Measurements from ENCODE around the gene CIART.
A peak's percentile ranks its signal among the peaks of the same experiment; 100 is the strongest.
"Not testable (repeated sequence)": the region's sequence is repeated elsewhere in the genome, so short reads cannot be mapped to it uniquely, and the experiment has no call there.

The CIART gene

GRCh38 chr1:150281758-150282557 is at the start of gene CIART:
Gene CIART (plus strand): TSS chr1:150282554. CDS start chr1:150283268, 714 bp downstream.
- Histone ChIP-seq H3K9ac (ENCODE audit: low read length) (peak within 1 kb of the TSS; percentile 33; the same call in 1 of the 2 replicates), H2AFZ (ENCODE audit: low read length) (peak within 1 kb of the TSS; percentile 59), H3K4me2 (ENCODE audit: low read depth, low read length) (peak within 1 kb of the TSS; percentile 83), H3K9me3 (replicated peaks; ENCODE audit: insufficient read depth, low read length) (no peaks in the 10 kb centered on the region), H4K20me1 (ENCODE audit: insufficient read depth, low read length) (no peaks in the 10 kb centered on the region), H3K27me3 (replicated peaks; ENCODE audit: insufficient read depth, low read length) (no peaks in the 10 kb centered on the region), H3K36me3 (replicated peaks; ENCODE audit: insufficient read depth, low read length) (no peaks in the 10 kb centered on the region), H3K79me2 (ENCODE audit: low read length) (no peaks in the 10 kb centered on the region), H3F3A (ENCODE audit: insufficient read depth, low read length) (no peaks in the 10 kb centered on the region), H3K27ac (ENCODE audit: low read length) (no peak within 1 kb of the TSS), H3K9me2 (replicated peaks; ENCODE audit: insufficient read depth, low read length) (no peaks in the 10 kb centered on the region), H3K4me1 (ENCODE audit: low read length) (no peaks in the 10 kb centered on the region), H3K4me3 (ENCODE audit: low read length) (peak within 1 kb of the TSS; percentile 48)
- TF ChIP-seq EZH2phosphoT487 (IDR thresholded peaks at IDR 0.05; ENCODE audit: low read length) (no peak), EZH2 (optimal IDR thresholded peaks at IDR 0.05; ENCODE audit: low read depth, low read length) (no peak), CTCF (IDR thresholded peaks at IDR 0.05; ENCODE audit: low read length) (no peak)
- peak; percentile 73 for DNase-seq

GRCh38 chr1:150232921-150233320 is 49.4 kb upstream of the CIART start:
- H2AFZ ChIP-seq (ENCODE audit: low read length); H3K4me2 ChIP-seq (ENCODE audit: low read depth, low read length); H3K4me3 ChIP-seq (ENCODE audit: low read length); H3K27me3 ChIP-seq (replicated peaks; ENCODE audit: insufficient read depth, low read length); H4K20me1 ChIP-seq (ENCODE audit: insufficient read depth, low read length); DNase-seq; H3K9me3 ChIP-seq (replicated peaks; ENCODE audit: insufficient read depth, low read length); H3K9ac ChIP-seq (ENCODE audit: low read length); H3K27ac ChIP-seq (ENCODE audit: low read length); H3K9me2 ChIP-seq (replicated peaks; ENCODE audit: insufficient read depth, low read length): not testable (repeated sequence)
- H3K79me2 ChIP-seq (ENCODE audit: low read length), result peaks cover 73% of the 10 kb centered on the region
- peaks cover 37% of the 10 kb centered on the region for H3F3A ChIP-seq (ENCODE audit: insufficient read depth, low read length)
- H3K4me1 ChIP-seq (ENCODE audit: low read length), result peaks cover 13% of the 10 kb centered on the region
- peaks cover 12% of the 10 kb centered on the region; the same call in 1 of the 2 replicates for H3K36me3 ChIP-seq (replicated peaks; ENCODE audit: insufficient read depth, low read length)

GRCh38 chr1:150233359-150234308 is 48.7 kb upstream of the CIART start:
- Histone ChIP-seq H3K9me3 (replicated peaks; ENCODE audit: insufficient read depth, low read length) (no peaks in the 10 kb centered on the region), H3K36me3 (replicated peaks; ENCODE audit: insufficient read depth, low read length) (peaks cover 12% of the 10 kb centered on the region; the same call in 1 of the 2 replicates), H3K9ac (ENCODE audit: low read length) (peak overlapping the region; percentile 93; the same call in 1 of the 2 replicates), H3K79me2 (ENCODE audit: low read length) (peaks cover 69% of the 10 kb centered on the region), H3K27me3 (replicated peaks; ENCODE audit: insufficient read depth, low read length) (no peaks in the 10 kb centered on the region), H4K20me1 (ENCODE audit: insufficient read depth, low read length) (peaks cover 7% of the 10 kb centered on the region; the same call in 1 of the 2 replicates), H3K4me1 (ENCODE audit: low read length) (peaks cover 13% of the 10 kb centered on the region), H3F3A (ENCODE audit: insufficient read depth, low read length) (peaks cover 36% of the 10 kb centered on the region), H2AFZ (ENCODE audit: low read length) (peak overlapping the region; percentile 54; the same call in 1 of the 2 replicates), H3K4me3 (ENCODE audit: low read length) (peak overlapping the region; percentile 88), H3K9me2 (replicated peaks; ENCODE audit: insufficient read depth, low read length) (no peaks in the 10 kb centered on the region), H3K27ac (ENCODE audit: low read length) (peak overlapping the region; percentile 92; the same call in 1 of the 2 replicates), H3K4me2 (ENCODE audit: low read depth, low read length) (peak overlapping the region; percentile 69)
- TF ChIP-seq EZH2phosphoT487 (IDR thresholded peaks at IDR 0.05; ENCODE audit: low read length) (no peak), EZH2 (optimal IDR thresholded peaks at IDR 0.05; ENCODE audit: low read depth, low read length) (no peak), CTCF (IDR thresholded peaks at IDR 0.05; ENCODE audit: low read length) (no peak)
- DNase-seq, result peak; percentile 29

Measured in MM.1S (cell line).